Inferior parietal cortex (tissue), 1 donor: ENCODE data around the gene TYW5.

Source experiments
- DNase-seq: peaks from one replicate; pipeline ENCODE4 v3.0.0-alpha.2; 2016; ENCODE audit errors: extremely low spot score

Gene TYW5

GRCh38 chr2:199973703-199974102 lies 18.4 kb upstream of the TYW5 start:
- peak; percentile 49 for DNase-seq

DNA sequence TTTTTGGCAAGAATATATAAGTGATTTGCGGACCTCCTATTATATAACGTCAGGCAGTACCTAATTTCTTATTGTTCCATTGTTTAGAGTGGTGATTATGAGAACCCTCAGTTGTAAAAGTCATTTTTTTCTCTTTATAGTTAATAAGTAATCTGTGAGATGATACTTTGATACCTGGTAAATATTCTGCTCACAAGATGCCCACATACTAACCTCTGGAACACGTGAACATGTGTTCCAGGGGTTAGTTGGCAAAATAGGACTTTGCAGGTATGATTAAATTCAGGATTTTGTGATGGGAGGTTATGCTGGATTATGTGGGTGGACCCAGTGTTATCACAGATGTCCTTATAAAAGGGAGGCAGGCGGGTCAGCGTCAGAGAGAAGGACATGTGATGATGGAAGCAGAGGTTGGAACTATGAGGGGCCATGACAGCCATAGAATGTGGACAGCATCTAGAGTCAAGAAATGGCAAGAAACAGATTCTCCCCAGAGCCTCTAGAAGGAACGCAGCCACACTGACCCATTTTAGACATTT lies 16.9 kb upstream of the TYW5 start:
- no peak for DNase-seq

GRCh38 chr2:199968126-199968525 lies 12.8 kb upstream of the TYW5 start:
- DNase-seq = no peak

- DNase-seq = no peak
Measured at GRCh38 chr2:199966976-199967375, 11.7 kb upstream of the TYW5 start.

GRCh38 chr2:199966405-199966804 lies 11.1 kb upstream of the TYW5 start:
- no peak for DNase-seq

- DNase-seq = no peak
Measured at GRCh38 chr2:199962203-199962602, 6.9 kb upstream of the TYW5 start.

GRCh38 chr2:199958014-199958413 lies 2.7 kb upstream of the TYW5 start:
- no peak for DNase-seq

DNA sequence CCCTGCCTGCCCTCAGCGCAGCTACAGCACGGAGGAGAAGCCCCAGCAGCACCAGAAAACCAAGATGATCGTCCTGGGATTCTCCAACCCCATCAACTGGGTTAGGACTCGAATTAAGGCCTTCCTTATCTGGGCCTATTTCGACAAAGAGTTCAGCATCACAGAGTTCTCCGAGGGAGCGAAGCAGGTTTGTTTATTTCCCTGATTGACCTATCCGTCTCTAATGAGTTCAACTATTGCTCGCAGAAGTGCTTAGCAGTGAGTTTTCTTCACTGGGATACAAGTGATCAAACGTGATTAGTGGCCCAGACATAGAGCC lies 730 bp upstream of the TYW5 start:
- peak; percentile 26 for DNase-seq

DNA sequence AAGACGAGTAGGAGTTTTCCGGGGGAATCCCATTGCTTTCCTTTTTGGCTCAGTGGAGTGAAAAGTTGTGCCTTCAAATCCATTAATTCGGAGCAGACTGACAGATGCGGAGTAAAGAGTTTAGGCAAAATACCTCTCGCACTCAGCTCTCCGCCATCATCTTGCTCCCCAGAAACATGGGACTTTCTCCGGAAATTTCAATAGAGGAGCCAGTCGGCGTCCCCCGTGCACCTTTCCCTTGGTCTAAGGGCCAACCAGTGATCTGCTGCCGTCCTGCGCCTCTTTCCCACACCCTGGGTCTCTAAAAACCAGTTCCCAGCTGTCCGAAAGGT lies 318 bp downstream of the TYW5 start:
- DNase-seq = no peak

DNA sequence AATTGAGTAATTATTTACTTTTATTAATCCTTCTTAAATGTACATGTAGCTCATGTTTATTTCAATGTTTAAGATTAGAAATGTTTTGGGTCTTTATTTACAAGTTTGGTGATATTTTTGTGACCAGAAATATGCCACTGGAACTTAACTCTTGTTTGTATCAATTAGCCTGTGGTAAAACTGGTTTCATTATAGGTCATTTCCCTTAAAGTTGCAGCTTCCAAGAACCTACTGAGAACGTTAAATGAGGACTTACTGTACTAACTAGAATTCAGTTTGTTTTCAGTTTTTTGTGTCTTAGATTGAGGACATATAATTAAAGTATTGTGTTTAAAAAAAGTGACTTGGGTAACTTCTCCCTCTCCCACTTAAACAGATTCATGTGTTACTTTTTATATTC lies 4.3 kb downstream of the TYW5 start:
- DNase-seq = no peak

DNA sequence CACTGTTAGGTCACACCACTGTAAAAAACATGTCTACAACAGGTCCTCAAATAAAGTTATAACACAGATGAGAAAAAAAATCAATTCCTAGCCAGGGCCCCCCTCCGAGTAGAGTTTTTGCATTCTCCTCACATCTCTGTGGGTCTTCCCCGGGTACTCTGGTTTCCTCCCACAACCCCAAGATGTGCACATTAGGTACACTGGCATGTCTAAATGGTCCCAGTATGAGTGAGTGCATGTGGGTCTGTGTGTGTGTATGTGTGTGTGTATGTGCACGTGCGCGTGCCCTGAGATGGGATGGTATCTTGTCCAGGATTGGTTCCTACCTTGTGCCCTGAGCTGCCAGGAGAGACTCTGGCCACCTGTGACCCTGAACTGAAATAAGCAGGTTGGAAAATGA lies 4.9 kb downstream of the TYW5 start:
- no peak for DNase-seq

- DNase-seq = no peak
Measured at GRCh38 chr2:199946836-199947235, 8.5 kb downstream of the TYW5 start.

GRCh38 chr2:199946196-199946595 lies 9.1 kb downstream of the TYW5 start:
- no peak for DNase-seq

DNA sequence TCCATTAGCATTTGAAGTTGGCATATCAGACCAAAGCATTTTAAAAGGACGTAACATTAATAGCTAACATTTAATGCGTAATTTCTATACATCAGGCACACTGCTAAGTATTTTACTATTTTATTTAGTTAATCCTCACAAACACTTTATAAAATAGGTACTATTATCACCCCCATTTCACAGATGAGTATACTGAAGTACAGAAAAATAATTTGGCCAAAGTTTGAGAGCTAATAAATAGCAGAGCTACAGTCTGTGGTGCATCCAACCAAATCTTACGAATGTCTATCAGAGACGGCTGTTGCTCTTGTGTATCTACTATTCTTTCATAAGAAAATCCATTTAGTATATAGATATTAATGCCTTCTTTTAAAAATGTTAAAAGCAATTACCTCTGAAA lies 11.9 kb downstream of the TYW5 start:
- no peak for DNase-seq

- no peak for DNase-seq
Measured at GRCh38 chr2:199940373-199940772, 14.9 kb downstream of the TYW5 start.

- no peak for DNase-seq
Measured at GRCh38 chr2:199936554-199936953, 18.7 kb downstream of the TYW5 start.

GRCh38 chr2:199933466-199933865 lies 21.8 kb downstream of the TYW5 start:
- DNase-seq = no peak

GRCh38 chr2:199932312-199932855 lies 22.9 kb downstream of the TYW5 start:
- DNase-seq = peak; percentile 82

- DNase-seq = no peak
Measured at GRCh38 chr2:199929262-199929661, 26.0 kb downstream of the TYW5 start.

GRCh38 chr2:199928626-199929025 lies 26.7 kb downstream of the TYW5 start:
- DNase-seq = no peak

- no peak for DNase-seq
Measured at GRCh38 chr2:199928226-199928625, 27.1 kb downstream of the TYW5 start.

GRCh38 chr2:199926806-199927205 lies 28.5 kb downstream of the TYW5 start:
- DNase-seq = no peak

DNA sequence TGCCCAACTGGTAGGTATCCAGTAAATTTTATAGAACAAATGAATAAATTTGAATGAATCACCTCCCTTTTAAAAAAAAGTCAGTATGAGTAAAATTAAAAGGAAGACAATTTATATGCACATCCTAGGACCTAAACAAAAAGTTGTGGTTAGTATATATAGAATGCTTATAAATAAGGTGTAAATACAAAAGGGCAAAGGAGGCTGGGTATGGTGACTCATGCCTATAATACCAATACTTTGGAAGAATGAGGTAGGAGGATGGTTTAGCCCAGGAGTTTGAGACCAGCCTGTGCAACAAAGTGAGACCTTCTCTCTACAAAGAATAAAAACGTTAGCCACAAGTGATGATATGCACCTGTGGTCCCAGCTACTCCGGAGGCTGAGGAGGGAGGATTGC lies 31.4 kb downstream of the TYW5 start:
- no peak for DNase-seq

DNA sequence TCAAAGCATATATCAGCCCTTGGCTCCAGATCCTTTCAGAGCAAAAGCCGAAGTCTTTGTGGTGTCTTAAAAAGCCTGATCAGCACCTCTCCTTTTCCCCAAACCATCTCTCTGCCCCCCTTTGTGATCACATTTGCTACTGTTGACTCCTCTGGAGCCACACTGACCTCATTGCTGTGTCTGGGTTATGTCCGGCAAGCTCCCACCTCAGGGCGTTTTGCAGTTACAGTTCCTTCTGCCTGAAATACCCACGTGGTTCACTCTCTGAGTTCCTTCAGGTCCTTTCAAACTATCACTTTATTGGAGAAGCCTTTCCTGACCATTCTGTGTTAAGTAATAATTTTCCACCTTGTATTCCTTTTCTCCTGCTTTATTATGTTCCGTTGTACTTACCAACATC lies 32.4 kb downstream of the TYW5 start:
- no peak for DNase-seq

DNA sequence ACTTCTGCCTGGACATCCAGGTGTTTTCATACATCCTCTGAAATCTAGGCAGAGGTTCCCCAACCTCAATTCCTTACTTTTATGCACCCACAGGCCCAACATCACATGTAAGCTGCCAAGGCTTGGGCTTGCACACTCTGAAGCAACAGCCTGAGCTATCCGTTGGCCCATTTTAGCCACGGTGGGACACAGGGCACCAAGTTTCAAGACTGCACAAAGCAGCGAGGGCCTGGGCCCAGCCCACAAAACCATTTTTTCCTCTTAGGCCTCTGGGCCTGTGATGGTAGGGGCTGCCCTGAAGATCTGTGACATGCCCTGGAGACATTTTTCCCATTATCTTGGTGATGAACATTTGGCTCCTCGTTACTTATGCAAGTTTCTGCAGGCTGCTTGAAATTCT lies 38.3 kb downstream of the TYW5 start:
- no peak for DNase-seq
